Mesothelial cell of epicardium (in vitro differentiated cells): ENCODE results near the gene CALML3. TPM values are rescaled to one million over a fixed set of nuclear protein-coding genes. Genes with fewer than 3 reads are reported as not detected.

Experiments
- DNase-seq, 2 experiments: peaks; one replicate each; pipeline ENCODE4 v3.0.0; 2021; ENCODE audit warnings: low spot score in 2 of 2; ENCODE audit not compliant: unreplicated experiment in 2 of 2
- H3K27ac Mint-ChIP-seq: 2 replicates; pipeline ENCODE4 v1.8.0; 2021; ENCODE audit warnings: mixed read lengths
- H3K27me3 Mint-ChIP-seq: 2 replicates; pipeline ENCODE4 v1.8.0; 2021; ENCODE audit warnings: low read depth, mixed read lengths
- H3K36me3 Mint-ChIP-seq: 2 replicates; pipeline ENCODE4 v1.8.0; 2021; ENCODE audit warnings: mixed read lengths
- H3K4me1 Mint-ChIP-seq: 2 replicates; pipeline ENCODE4 v1.8.0; 2021; ENCODE audit warnings: mixed read lengths
- H3K4me3 Mint-ChIP-seq: 2 replicates; pipeline ENCODE4 v1.8.0; 2021; ENCODE audit warnings: mild to moderate bottlenecking, moderate library complexity, mixed read lengths
- H3K9me3 Mint-ChIP-seq: 2 replicates; pipeline ENCODE4 v1.8.0; 2021; ENCODE audit warnings: mixed read lengths
- CTCF ChIP-seq: fragments of 200-600 bp; sonication (generic); IDR thresholded peaks from one replicate; pipeline ENCODE4 v1.5.0; 2021; ENCODE audit warnings: antibody characterized with exemption; ENCODE audit not compliant: unreplicated experiment
- total RNA-seq: library from RNA; stranded (reverse); gene quantifications from 3 replicates; pipeline ENCODE4 v1.2.1, GENCODE V29; 2021

CALML3 gene
- total RNA-seq, 1 donor from 2014 or later = 0.07 TPM

GRCh38 chr10:5522913-5523560 is 1.7 kb upstream of the CALML3 start:
- Mint-ChIP-seq H3K4me1 (peaks cover 11% of the 10 kb centered on the region), H3K27ac (no peak overlapping the region), H3K9me3 (peaks cover 11% of the 10 kb centered on the region), H3K36me3 (no peaks in the 10 kb centered on the region), H3K4me3 (no peak overlapping the region), H3K27me3 (no peaks in the 10 kb centered on the region)
- no peak for TF ChIP-seq CTCF
- DNase-seq = no peak

- Mint-ChIP-seq H3K27ac (no peak overlapping the region), H3K9me3 (peaks cover 9% of the 10 kb centered on the region), H3K4me1 (peaks cover 11% of the 10 kb centered on the region), H3K4me3 (no peak overlapping the region), H3K36me3 (no peaks in the 10 kb centered on the region), H3K27me3 (no peaks in the 10 kb centered on the region)
- DNase-seq = peak in 1 of 2 experiments; percentile 2
- TF ChIP-seq CTCF = no peak
Measured at GRCh38 chr10:5523796-5524574, 776 bp upstream of the CALML3 start.

- H3K27me3 Mint-ChIP-seq = no peaks in the 10 kb centered on the region
- no peaks in the 10 kb centered on the region for H3K9me3 Mint-ChIP-seq
- TF ChIP-seq CTCF = no peak
- H3K36me3 Mint-ChIP-seq = no peaks in the 10 kb centered on the region
- peak in 1 of 2 experiments; percentile 16 for DNase-seq
- peaks cover 22% of the 10 kb centered on the region for H3K4me1 Mint-ChIP-seq
- H3K27ac Mint-ChIP-seq = no peak overlapping the region
- no peak overlapping the region for H3K4me3 Mint-ChIP-seq
Measured at GRCh38 chr10:5525561-5526341, 990 bp downstream of the CALML3 start.

GRCh38 chr10:5526691-5527331 is 2.0 kb downstream of the CALML3 start:
- Mint-ChIP-seq H3K9me3 (no peaks in the 10 kb centered on the region), H3K36me3 (no peaks in the 10 kb centered on the region), H3K4me1 (peaks cover 22% of the 10 kb centered on the region), H3K27me3 (no peaks in the 10 kb centered on the region), H3K27ac (no peak overlapping the region), H3K4me3 (no peak overlapping the region)
- DNase-seq = peak in 1 of 2 experiments; percentile 7
- TF ChIP-seq CTCF = no peak

- no peak overlapping the region for H3K27ac Mint-ChIP-seq
- H3K36me3 Mint-ChIP-seq = no peaks in the 10 kb centered on the region
- no peaks in the 10 kb centered on the region for H3K9me3 Mint-ChIP-seq
- TF ChIP-seq CTCF = no peak
- peak in 1 of 2 experiments; percentile 8 for DNase-seq
- H3K4me1 Mint-ChIP-seq = peaks cover 22% of the 10 kb centered on the region
- H3K4me3 Mint-ChIP-seq = no peak overlapping the region
- H3K27me3 Mint-ChIP-seq = no peaks in the 10 kb centered on the region
Measured at GRCh38 chr10:5527332-5528200, 2.8 kb downstream of the CALML3 start.
